ENCODE data around the gene SNHG17.
A peak's percentile ranks its signal among the peaks of the same experiment; 100 is the strongest.
"Not testable (repeated sequence)": the region's sequence is repeated elsewhere in the genome, so short reads cannot be mapped to it uniquely, and the experiment has no call there.

The SNHG17 gene

DNA sequence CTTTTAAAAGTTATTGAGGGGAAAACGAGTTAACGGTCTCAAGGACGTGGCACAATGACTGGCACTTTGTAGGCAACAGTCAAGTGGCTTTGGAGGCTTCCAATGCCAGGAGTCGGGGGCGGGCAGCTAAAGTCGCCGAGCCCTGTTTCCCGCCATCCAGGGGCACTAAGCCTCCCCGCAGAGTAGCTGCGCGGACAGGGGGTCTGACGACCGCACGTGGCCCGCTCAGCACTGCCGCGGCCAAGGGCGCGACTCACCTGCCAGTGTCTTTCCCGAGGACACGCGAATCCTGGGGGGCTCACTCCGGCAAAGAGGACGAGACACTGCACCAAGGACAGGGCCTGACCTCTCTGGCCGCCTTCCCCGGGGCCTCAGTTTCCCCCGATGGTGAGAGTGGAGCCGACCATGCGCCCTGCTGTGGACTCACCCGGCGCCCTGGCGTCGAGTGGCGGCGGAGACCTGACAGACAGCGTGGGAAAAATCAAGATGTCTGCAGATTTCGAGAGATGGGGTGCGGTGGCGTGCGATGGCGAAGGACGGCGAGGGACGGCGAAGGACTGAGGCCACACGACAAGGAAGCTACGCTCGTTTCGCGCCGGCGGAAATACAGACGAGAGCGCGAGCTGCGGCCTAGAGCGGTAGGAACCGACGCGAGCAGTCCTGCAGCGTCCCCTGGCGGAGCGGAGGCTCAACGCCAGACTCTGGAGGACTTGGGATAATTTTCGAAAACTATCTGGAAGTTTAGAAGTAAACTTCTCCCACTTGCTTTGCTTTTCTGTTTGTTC, at the start of gene SNHG17:
Gene SNHG17 (minus strand): TSS at position 559 of the 785 bp plus-strand sequence.
- Histone ChIP-seq H3K9me3 (no peaks in the 10 kb centered on the region), H3K27me3 (ENCODE audit: low read depth) (0 out of 2 replicates have a peak, but pooled peaks cover 2% of the 10 kb centered on the region), H3K36me3 (replicated peaks) (peaks cover 51% of the 10 kb centered on the region), H3K4me1 (peaks cover 9% of the 10 kb centered on the region), H3K4me3 (peak within 1 kb of the TSS; percentile 96)
- in situ Hi-C loops (cut with MboI; ENCODE audit: low sequenced_read_pairs) = no loop called here
- peak; percentile 69 to 91 for DNase-seq (ENCODE audit: low spot score in 2 of 2)

DNA sequence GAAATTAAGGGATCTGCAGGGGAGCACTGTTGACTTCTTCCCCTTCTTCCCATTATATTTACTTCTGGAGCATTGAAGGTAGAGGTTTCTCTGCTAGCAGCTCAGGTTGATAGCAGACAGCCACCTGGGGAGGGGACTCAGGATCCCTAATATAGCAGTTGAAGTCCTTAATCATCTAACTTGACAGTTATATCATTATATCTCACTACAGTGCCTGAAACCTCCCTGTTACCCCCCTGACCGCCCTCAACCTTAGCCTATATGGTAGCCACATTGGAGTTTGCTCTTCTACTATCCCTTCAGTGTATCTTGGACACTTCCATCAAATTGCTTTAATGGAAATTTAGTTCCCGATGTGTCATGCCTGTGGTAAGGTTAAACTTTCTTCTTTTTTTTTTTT, 44.5 kb upstream of the SNHG17 start:
- in situ Hi-C loops (cut with MboI; ENCODE audit: low sequenced_read_pairs) = no loop called here
- DNase-seq (ENCODE audit: low spot score in 2 of 2) = no peak
- no peak overlapping the region for H3K4me3 ChIP-seq
- no peaks in the 10 kb centered on the region for H3K27me3 ChIP-seq (ENCODE audit: low read depth)
- no peaks in the 10 kb centered on the region; the same call in 1 of the 2 replicates for H3K36me3 ChIP-seq (replicated peaks)
- peaks cover 2% of the 10 kb centered on the region; the same call in 1 of the 2 replicates for H3K4me1 ChIP-seq
- H3K9me3 ChIP-seq = no peaks in the 10 kb centered on the region

DNA sequence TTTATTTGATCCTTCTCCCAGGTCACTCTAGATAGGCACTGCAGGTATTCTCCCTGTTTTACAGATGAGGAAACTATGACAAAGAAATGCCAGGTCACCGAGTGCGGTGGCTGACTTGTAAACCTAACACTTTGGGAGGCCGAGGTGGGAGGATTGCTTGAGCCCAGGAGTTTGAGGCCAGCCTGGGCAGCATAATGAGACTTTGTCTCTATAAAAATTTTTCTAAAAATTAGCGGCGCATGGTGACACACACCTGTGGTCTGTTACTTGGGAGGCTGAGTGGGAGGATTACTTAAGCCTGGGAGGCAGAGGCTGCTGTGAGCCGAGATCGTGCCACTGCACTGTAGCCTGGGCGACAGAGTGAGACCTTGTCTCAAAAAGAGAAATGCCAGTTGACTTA, 42.6 kb upstream of the SNHG17 start:
- no peak for DNase-seq (ENCODE audit: low spot score in 2 of 2)
- H3K9me3 ChIP-seq = no peaks in the 10 kb centered on the region
- no peaks in the 10 kb centered on the region; the same call in 1 of the 2 replicates for H3K36me3 ChIP-seq (replicated peaks)
- H3K27me3 ChIP-seq (ENCODE audit: low read depth) = no peaks in the 10 kb centered on the region
- in situ Hi-C loops (cut with MboI; ENCODE audit: low sequenced_read_pairs) = no loop called here
- H3K4me3 ChIP-seq = no peak overlapping the region
- H3K4me1 ChIP-seq = peaks cover 9% of the 10 kb centered on the region

DNA sequence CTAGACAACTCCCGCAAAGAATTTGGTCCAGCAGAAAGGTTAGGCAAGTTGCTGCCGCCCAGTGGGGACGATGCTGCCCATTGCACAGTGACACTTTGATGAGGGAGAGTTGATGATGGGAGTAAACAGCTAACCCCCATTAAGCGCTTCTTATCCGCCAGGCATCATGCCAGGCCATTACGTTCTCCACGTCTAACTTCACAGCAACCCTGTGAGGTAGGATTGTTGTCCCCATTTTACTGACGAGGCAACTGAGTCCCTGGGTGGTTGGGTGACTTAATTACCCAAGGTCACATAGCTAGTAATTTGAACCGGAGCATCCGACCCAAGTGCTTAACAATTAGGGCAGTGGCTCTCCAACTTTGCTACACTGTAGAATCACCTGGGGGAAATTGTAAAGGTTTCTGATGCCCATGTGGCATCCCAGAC, 38.3 kb upstream of the SNHG17 start:
- in situ Hi-C loops (cut with MboI; ENCODE audit: low sequenced_read_pairs) = no loop called here
- Histone ChIP-seq H3K4me3 (peak overlapping the region; percentile 75), H3K27me3 (ENCODE audit: low read depth) (peaks cover 4% of the 10 kb centered on the region; the same call in 1 of the 2 replicates), H3K36me3 (replicated peaks) (no peaks in the 10 kb centered on the region), H3K9me3 (no peaks in the 10 kb centered on the region), H3K4me1 (peaks cover 14% of the 10 kb centered on the region)
- no peak for DNase-seq (ENCODE audit: low spot score in 2 of 2)

DNA sequence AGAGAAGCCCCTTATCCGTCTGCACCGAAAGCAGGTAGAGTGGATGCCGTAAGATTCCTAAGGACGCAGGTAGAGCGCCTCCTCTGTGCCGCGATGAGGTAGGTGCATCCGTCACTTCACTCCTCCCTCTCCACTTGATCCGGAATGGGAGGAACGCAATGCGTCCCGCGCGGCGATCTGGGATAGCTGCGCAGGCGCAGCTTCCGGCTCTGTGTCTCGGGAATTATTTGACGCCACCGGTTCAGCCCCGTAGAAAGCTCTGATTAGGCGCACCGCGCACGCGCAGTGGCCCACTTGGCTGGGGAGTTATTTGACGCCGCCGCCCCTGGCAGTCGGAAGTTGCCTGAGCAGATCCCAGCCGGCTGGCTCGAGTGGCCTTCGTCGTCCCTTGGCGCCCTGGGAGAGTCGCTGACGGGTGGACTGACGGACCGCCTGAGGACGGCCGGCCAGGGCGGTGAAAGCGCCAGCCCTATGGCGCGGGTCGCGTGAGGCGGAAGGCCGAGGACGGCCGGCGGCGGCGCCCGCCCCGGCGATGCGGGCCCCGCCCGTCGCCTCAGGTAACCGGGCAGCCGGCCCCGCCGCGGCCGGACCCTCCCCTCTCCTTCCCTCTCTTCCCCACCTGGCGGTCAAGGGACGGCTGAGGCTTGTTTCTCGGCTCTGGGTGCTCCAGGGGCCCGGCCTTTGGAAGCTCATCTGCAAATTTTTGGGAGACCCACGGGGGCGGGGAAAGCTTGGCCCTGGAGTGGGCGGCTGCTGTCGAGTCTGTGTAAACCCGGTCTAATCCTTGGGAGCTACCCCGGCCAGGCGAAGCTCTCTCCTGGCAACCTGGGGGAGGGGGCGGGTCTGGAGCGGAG, 37.6 kb upstream of the SNHG17 start, which contains the start of gene RALGAPB:
Gene RALGAPB (plus strand): TSS at position 331 of the 854 bp plus-strand sequence. CDS start 15,590 bp downstream, outside the sequence.
- peaks cover 14% of the 10 kb centered on the region for H3K4me1 ChIP-seq
- H3K27me3 ChIP-seq (ENCODE audit: low read depth) = peaks cover 4% of the 10 kb centered on the region; the same call in 1 of the 2 replicates
- in situ Hi-C loops (cut with MboI; ENCODE audit: low sequenced_read_pairs) = no loop called here
- peak within 1 kb of the TSS; percentile 75 for H3K4me3 ChIP-seq
- DNase-seq (ENCODE audit: low spot score in 2 of 2) = peak; percentile 96 to 98
- no peaks in the 10 kb centered on the region for H3K9me3 ChIP-seq
- H3K36me3 ChIP-seq (replicated peaks) = no peaks in the 10 kb centered on the region

DNA sequence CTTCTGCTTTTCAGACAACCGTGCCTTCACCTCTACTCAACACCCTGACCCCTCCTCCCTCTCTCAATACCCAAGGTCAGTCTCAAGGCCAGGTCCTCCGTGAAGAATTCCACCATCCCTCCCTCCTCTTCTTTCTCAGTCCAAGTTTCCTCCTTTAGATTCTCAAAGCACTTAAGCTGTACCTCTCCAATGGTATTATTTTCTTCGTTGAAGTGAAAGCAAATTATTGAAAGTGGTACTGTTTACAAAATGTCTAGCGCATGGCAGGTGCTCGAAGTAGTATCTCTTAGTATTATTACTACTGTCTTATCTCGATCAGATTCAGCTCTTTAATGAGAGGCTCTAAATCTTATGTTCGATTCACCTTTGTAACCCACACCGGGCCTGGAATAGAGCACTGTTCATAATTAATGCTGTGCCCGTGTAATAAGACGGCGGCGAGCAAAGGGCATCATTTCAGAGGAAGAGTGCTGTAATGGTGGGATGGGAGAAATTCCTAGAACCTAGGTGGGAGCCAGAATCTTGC, 36.9 kb upstream of the SNHG17 start:
- no peak for DNase-seq (ENCODE audit: low spot score in 2 of 2)
- in situ Hi-C loops (cut with MboI; ENCODE audit: low sequenced_read_pairs) = no loop called here
- peaks cover 14% of the 10 kb centered on the region for H3K4me1 ChIP-seq
- no peaks in the 10 kb centered on the region for H3K36me3 ChIP-seq (replicated peaks)
- peaks cover 4% of the 10 kb centered on the region; the same call in 1 of the 2 replicates for H3K27me3 ChIP-seq (ENCODE audit: low read depth)
- H3K9me3 ChIP-seq = no peaks in the 10 kb centered on the region
- peak overlapping the region; percentile 75 for H3K4me3 ChIP-seq

DNA sequence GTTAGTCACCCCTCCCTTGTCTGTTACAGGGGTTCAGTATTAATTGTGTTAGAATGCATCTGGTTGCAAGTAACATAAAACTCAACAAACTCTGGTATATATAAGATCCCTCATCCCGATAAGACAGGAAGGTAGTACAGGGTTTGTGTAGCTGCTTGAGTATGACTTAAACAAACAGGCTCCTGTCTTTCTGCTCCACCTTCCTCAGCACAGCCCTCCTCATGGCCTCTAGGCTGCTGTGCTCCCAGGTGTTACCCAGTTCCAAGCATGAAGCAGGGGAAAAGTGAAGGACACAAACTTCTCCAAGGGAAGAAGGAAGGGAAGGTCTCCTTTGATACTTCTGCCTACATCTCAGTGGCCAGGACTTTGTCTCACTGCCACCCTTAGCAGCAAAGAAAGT, 36.1 kb upstream of the SNHG17 start:
- H3K4me1 ChIP-seq = peaks cover 14% of the 10 kb centered on the region
- no peaks in the 10 kb centered on the region for H3K9me3 ChIP-seq
- in situ Hi-C loops (cut with MboI; ENCODE audit: low sequenced_read_pairs) = no loop called here
- H3K36me3 ChIP-seq (replicated peaks) = no peaks in the 10 kb centered on the region
- DNase-seq (ENCODE audit: low spot score in 2 of 2) = no peak
- no peak overlapping the region for H3K4me3 ChIP-seq
- peaks cover 4% of the 10 kb centered on the region; the same call in 1 of the 2 replicates for H3K27me3 ChIP-seq (ENCODE audit: low read depth)

DNA sequence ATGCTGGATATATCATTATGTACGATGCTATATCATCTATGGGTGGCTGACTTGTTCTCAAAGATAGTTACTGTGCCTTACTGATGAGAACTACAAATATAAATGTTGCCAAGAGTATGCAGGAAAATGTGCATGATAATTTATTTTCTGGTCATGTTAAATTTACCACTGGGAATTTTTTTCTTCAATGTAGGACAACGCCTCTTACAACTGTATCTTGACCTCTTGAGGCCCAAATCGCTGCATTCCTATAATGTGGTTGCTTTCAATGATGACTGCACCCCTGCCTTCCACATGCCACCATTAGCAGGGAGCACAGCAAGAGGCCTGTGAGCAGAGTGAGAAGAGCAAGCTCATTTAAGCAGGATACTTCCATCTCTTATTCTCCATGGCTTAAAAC, 31.9 kb upstream of the SNHG17 start:
- in situ Hi-C loops (cut with MboI; ENCODE audit: low sequenced_read_pairs) = no loop called here
- Histone ChIP-seq H3K27me3 (ENCODE audit: low read depth) (peaks cover 4% of the 10 kb centered on the region; the same call in 1 of the 2 replicates), H3K9me3 (no peaks in the 10 kb centered on the region), H3K36me3 (replicated peaks) (no peaks in the 10 kb centered on the region), H3K4me3 (no peak overlapping the region), H3K4me1 (peaks cover 3% of the 10 kb centered on the region; the same call in 1 of the 2 replicates)
- DNase-seq (ENCODE audit: low spot score in 2 of 2) = no peak

DNA sequence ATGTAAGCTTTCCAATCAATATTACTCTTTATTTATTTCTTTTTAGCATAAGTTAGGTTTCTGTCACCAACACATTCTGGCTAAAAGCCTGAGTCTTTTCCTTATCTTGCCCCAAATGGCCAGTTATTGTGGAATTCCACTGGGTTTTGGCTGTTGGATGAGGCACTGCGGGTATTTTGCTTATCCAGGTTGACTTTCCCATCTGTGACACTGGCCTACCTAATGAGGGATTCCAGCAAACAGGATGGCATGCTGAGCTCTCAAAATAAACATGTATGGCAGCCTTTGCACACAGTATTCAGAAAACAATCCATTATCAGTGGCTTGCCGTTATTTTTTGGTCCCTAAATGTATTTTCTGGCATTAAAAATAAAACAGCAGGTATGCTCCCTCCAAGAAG, 31.0 kb upstream of the SNHG17 start:
- Histone ChIP-seq H3K9me3 (no peaks in the 10 kb centered on the region), H3K36me3 (replicated peaks) (no peaks in the 10 kb centered on the region), H3K4me3 (no peak overlapping the region), H3K4me1 (no peaks in the 10 kb centered on the region), H3K27me3 (ENCODE audit: low read depth) (peaks cover 4% of the 10 kb centered on the region; the same call in 1 of the 2 replicates)
- in situ Hi-C loops (cut with MboI; ENCODE audit: low sequenced_read_pairs) = no loop called here
- no peak for DNase-seq (ENCODE audit: low spot score in 2 of 2)

DNA sequence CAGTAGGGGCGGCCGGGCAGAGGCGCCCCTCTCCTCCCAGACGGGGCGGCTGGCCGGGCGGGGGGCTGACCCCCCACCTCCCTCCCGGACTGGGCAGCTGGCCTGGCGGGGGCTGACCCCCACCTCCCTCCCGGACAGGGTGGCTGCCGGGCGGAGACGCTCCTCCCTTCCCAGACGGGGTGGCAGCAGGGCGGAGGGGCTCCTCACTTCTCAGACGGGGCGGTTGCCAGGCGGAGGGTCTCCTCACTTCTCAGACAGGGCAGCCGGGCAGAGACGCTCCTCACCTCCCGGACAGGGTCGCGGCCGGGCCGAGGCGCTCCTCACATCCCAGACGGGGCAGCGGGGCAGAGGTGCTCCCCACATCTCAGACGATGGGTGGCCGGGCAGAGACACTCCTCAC, 26.4 kb upstream of the SNHG17 start:
- H3K4me1 ChIP-seq; H3K27me3 ChIP-seq (ENCODE audit: low read depth); DNase-seq (ENCODE audit: low spot score in 2 of 2); H3K4me3 ChIP-seq; H3K36me3 ChIP-seq (replicated peaks); H3K9me3 ChIP-seq; in situ Hi-C loops (cut with MboI; ENCODE audit: low sequenced_read_pairs): not testable (repeated sequence)

DNA sequence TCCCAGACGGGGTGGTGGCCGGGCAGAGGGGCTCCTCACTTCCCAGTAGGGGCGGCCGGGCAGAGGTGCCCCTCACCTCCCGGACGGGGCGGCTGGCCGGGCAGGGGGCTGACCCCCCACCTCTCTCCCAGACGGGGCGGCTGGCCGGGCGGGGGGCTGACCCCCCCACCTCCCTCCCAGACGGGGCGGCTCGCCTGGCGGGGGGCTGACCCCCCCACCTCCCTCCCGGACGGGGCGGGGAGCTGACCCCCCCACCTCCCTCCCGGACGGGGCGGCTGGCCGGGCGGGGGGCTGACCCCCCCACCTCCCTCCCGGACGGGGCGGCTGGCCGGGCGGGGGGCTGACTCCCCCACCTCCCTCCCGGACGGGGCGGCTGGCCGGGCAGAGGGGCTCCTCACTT, 26.0 kb upstream of the SNHG17 start:
- H3K27me3 ChIP-seq (ENCODE audit: low read depth); DNase-seq (ENCODE audit: low spot score in 2 of 2); H3K36me3 ChIP-seq (replicated peaks); in situ Hi-C loops (cut with MboI; ENCODE audit: low sequenced_read_pairs); H3K4me1 ChIP-seq; H3K9me3 ChIP-seq; H3K4me3 ChIP-seq: not testable (repeated sequence)

DNA sequence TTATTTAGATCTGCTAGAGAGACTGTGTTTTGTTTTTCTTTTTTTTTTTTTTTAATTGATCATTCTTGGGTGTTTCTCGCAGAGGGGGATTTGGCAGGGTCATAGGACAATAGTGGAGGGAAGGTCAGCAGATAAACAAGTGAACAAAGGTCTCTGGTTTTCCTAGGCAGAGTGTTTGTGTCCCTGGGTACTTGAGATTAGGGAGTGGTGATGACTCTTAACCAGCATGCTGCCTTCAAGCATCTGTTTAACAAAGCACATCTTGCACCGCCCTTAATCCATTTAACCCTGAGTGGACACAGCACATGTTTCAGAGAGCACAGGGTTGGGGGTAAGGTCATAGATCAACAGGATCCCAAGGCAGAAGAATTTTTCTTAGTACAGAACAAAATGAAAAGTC, 25.5 kb upstream of the SNHG17 start:
- in situ Hi-C loops (cut with MboI; ENCODE audit: low sequenced_read_pairs); H3K4me3 ChIP-seq; H3K36me3 ChIP-seq (replicated peaks); H3K4me1 ChIP-seq; DNase-seq (ENCODE audit: low spot score in 2 of 2); H3K9me3 ChIP-seq; H3K27me3 ChIP-seq (ENCODE audit: low read depth): not testable (repeated sequence)

DNA sequence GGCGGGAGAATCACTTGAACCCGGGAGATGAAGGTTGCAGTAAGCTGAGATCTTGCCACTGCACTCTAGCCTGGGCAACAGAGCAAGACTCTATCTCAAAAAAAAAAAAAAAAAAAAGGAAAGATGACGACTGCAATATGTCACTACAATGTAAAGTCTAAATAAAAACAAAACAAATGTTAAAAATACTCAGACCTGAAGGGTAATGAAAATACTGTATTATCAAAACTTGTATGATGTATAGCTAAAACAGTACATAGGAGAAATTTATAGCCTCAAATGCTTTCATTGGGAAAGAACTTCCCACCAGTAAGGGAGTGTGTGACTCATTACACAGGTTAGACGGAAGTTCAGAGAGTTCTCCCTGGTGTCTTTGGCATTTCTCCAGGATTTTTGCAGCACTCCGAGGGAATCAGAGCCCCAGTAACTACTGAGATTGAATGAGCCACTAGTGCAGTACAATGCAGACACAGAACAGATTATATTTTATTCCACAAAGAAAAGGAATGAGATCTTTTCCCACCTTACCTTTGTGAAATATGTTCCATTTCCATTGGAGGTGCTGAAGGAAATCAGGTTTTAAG, 25.0 kb upstream of the SNHG17 start:
- H3K9me3 ChIP-seq = no peaks in the 10 kb centered on the region

More for the DNA sequence above, 25.0 kb upstream of the SNHG17 start:
- Histone ChIP-seq H3K4me1 (peaks cover 2% of the 10 kb centered on the region; the same call in 1 of the 2 replicates), H3K4me3 (no peak overlapping the region), H3K27me3 (ENCODE audit: low read depth) (no peaks in the 10 kb centered on the region), H3K36me3 (replicated peaks) (no peaks in the 10 kb centered on the region)
- in situ Hi-C loops (cut with MboI; ENCODE audit: low sequenced_read_pairs) = no loop called here
- DNase-seq (ENCODE audit: low spot score in 2 of 2) = peak; percentile 46 to 48
